WTC11 (cell line): Measurements from ENCODE around the gene RABEP2. TPM values are rescaled to one million over a fixed set of nuclear protein-coding genes. Genes with fewer than 3 reads are reported as not detected.
A peak's percentile ranks its signal among the peaks of the same experiment; 100 is the strongest.

ENCODE experiments used
- CBFB ChIP-seq: sonication (generic); formaldehyde crosslinking; IDR thresholded peaks from 2 replicates; pipeline ENCODE4 v1.8.1; 2022; ENCODE audit warnings: mild to moderate bottlenecking, low read depth, missing genetic modification reagents
- ESRRA ChIP-seq: sonication (generic); formaldehyde crosslinking; IDR thresholded peaks from 2 replicates; pipeline ENCODE4 v1.8.1; 2022; ENCODE audit warnings: mild to moderate bottlenecking, missing genetic modification reagents, borderline replicate concordance
- ETV6 ChIP-seq: sonication (generic); formaldehyde crosslinking; IDR thresholded peaks from 2 replicates; pipeline ENCODE4 v1.8.1; 2022; ENCODE audit warnings: mild to moderate bottlenecking, missing genetic modification reagents
- FOXK1 ChIP-seq: sonication (generic); formaldehyde crosslinking; IDR thresholded peaks from 2 replicates; pipeline ENCODE4 v1.8.0; 2022; ENCODE audit warnings: mild to moderate bottlenecking, moderate library complexity, missing genetic modification reagents
- GRHL2 ChIP-seq: fragments of 250-450 bp; sonication (Bioruptor Pico); IDR thresholded peaks from 2 replicates; pipeline ENCODE4 v1.8.0; 2022; ENCODE audit warnings: mild to moderate bottlenecking, moderate library complexity; ENCODE audit not compliant: insufficient replicate concordance, severe bottlenecking
- IRF2 ChIP-seq: sonication (generic); formaldehyde crosslinking; IDR thresholded peaks from 2 replicates; pipeline ENCODE4 v1.8.0; 2022; ENCODE audit warnings: low read depth, missing genetic modification reagents, borderline replicate concordance
- JUN ChIP-seq: sonication (generic); formaldehyde crosslinking; IDR thresholded peaks from 2 replicates; pipeline ENCODE4 v1.8.0; 2023; ENCODE audit warnings: mild to moderate bottlenecking, missing genetic modification reagents
- NFE2L1 ChIP-seq: sonication (generic); formaldehyde crosslinking; IDR thresholded peaks from 2 replicates; pipeline ENCODE4 v1.8.1; 2023; ENCODE audit warnings: missing genetic modification reagents
- NFYB ChIP-seq: sonication (generic); formaldehyde crosslinking; conservative IDR thresholded peaks from 2 replicates; pipeline ENCODE4 v1.8.0; 2022; ENCODE audit warnings: low read depth, missing genetic modification reagents
- SOX15 ChIP-seq: fragments of 250-450 bp; sonication (Bioruptor Pico); IDR thresholded peaks from 2 replicates; pipeline ENCODE4 v1.9.0; 2021; ENCODE audit warnings: mild to moderate bottlenecking
- TP53 ChIP-seq: sonication (generic); formaldehyde crosslinking; IDR thresholded peaks from 2 replicates; pipeline ENCODE4 v1.8.1; 2023; ENCODE audit warnings: mild to moderate bottlenecking, missing genetic modification reagents
- ZNF232 ChIP-seq: sonication (generic); formaldehyde crosslinking; IDR thresholded peaks from 2 replicates; pipeline ENCODE4 v1.8.0; 2022; ENCODE audit warnings: mild to moderate bottlenecking, missing genetic modification reagents
- ZNF671 ChIP-seq: fragments of 250-450 bp; sonication (Bioruptor Pico); IDR thresholded peaks from 2 replicates; pipeline ENCODE4 v1.8.0; 2021; ENCODE audit warnings: mild to moderate bottlenecking
- total RNA-seq: library from RNA; stranded (reverse); gene quantifications from 3 replicates; pipeline ENCODE4 v1.2.3, GENCODE V29; 2021
- TF ChIP-seq, protein P1 (sequence below): sonication (generic); formaldehyde crosslinking; IDR thresholded peaks from 2 replicates; pipeline ENCODE4 v1.8.0; 2022; ENCODE audit warnings: mild to moderate bottlenecking, missing genetic modification reagents
- TF ChIP-seq, protein P2 (sequence below): sonication (generic); formaldehyde crosslinking; IDR thresholded peaks from 2 replicates; pipeline ENCODE4 v1.8.1; 2023; ENCODE audit warnings: mild to moderate bottlenecking, missing genetic modification reagents
- TF ChIP-seq, protein P3 (sequence below): sonication (generic); formaldehyde crosslinking; IDR thresholded peaks from 2 replicates; pipeline ENCODE4 v1.8.1; 2022; ENCODE audit warnings: mild to moderate bottlenecking, missing genetic modification reagents, moderate library complexity, borderline replicate concordance
- TF ChIP-seq, protein P4 (sequence below): sonication (generic); formaldehyde crosslinking; IDR thresholded peaks from 2 replicates; pipeline ENCODE4 v1.8.0; 2022; ENCODE audit warnings: mild to moderate bottlenecking, missing genetic modification reagents
- TF ChIP-seq, protein P5 (sequence below): fragments of 250-450 bp; sonication (Bioruptor Pico); IDR thresholded peaks from 2 replicates; pipeline ENCODE4 v1.9.0; 2021; ENCODE audit warnings: mild to moderate bottlenecking
- TF ChIP-seq, protein P6 (sequence below): fragments of 250-450 bp; sonication (Bioruptor Pico); IDR thresholded peaks from 2 replicates; pipeline ENCODE4 v1.8.0; 2021; ENCODE audit warnings: mild to moderate bottlenecking
- TF ChIP-seq, protein P7 (sequence below): fragments of 250-450 bp; sonication (Bioruptor Pico); IDR thresholded peaks from 2 replicates; pipeline ENCODE4 v1.9.0; 2021; ENCODE audit warnings: mild to moderate bottlenecking
- TF ChIP-seq, protein P8 (sequence below): sonication (generic); formaldehyde crosslinking; conservative IDR thresholded peaks from 2 replicates; pipeline ENCODE4 v1.8.1; 2022; ENCODE audit warnings: mild to moderate bottlenecking, missing genetic modification reagents
- TF ChIP-seq, protein P9 (sequence below): sonication (generic); formaldehyde crosslinking; IDR thresholded peaks from 2 replicates; pipeline ENCODE4 v1.8.1; 2023; ENCODE audit warnings: mild to moderate bottlenecking, missing genetic modification reagents, borderline replicate concordance

The RABEP2 gene
- total RNA-seq, 1 experiment from 2014 or later: 24.0 TPM

DNA sequence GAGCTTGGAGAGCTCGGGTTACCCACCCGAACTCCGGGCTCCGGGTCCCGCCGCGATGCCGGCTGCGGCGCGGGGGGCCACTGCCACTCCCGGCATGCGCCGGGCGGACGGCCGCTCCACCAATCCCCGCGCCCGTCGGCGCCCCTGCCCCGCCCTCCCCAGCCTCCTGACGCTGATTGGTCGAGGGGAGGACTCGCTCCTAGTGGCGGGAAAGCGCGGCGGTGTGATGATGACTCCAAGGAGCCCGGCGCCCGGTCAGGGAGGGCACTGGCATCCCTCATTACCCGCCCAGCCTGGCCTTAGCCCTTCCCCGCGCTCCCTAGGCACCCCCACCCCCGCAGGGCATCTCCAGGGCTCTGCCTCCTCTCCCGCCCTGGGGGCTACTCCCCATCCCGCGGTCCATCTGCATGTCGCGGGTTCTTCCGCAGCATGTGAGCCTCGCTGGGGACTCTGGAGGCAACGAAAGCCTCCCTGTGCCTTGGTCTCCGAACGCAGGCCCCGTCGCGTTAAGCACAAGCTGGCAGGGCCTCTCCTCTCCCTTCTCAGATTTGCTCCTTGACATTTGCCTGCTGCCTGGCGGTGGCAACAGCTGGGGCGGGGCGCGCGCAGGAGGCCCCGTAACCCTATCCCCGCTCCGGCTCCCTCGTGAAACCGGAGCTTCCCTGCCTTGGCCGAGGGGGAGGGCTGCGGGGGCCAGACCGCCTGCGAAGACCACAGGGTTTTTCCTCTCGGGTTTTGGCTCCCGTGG is 45.0 kb downstream of the RABEP2 start (continued):
- TF ChIP-seq ETV6 (CRISPR knock-in tag): peak; percentile 92
- TF ChIP-seq, protein P1, sequence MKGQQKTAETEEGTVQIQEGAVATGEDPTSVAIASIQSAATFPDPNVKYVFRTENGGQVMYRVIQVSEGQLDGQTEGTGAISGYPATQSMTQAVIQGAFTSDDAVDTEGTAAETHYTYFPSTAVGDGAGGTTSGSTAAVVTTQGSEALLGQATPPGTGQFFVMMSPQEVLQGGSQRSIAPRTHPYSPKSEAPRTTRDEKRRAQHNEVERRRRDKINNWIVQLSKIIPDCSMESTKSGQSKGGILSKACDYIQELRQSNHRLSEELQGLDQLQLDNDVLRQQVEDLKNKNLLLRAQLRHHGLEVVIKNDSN (CRISPR knock-in tag): peak; percentile 70
- peak; percentile 91 for TF ChIP-seq ESRRA (CRISPR knock-in tag)
- peak; percentile 84; the same call in 1 of the 2 replicates for TF ChIP-seq TP53 (CRISPR knock-in tag)
- TF ChIP-seq, protein P2, sequence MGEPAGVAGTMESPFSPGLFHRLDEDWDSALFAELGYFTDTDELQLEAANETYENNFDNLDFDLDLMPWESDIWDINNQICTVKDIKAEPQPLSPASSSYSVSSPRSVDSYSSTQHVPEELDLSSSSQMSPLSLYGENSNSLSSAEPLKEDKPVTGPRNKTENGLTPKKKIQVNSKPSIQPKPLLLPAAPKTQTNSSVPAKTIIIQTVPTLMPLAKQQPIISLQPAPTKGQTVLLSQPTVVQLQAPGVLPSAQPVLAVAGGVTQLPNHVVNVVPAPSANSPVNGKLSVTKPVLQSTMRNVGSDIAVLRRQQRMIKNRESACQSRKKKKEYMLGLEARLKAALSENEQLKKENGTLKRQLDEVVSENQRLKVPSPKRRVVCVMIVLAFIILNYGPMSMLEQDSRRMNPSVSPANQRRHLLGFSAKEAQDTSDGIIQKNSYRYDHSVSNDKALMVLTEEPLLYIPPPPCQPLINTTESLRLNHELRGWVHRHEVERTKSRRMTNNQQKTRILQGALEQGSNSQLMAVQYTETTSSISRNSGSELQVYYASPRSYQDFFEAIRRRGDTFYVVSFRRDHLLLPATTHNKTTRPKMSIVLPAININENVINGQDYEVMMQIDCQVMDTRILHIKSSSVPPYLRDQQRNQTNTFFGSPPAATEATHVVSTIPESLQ (CRISPR knock-in tag): peak; percentile 77
- TF ChIP-seq, protein P3, sequence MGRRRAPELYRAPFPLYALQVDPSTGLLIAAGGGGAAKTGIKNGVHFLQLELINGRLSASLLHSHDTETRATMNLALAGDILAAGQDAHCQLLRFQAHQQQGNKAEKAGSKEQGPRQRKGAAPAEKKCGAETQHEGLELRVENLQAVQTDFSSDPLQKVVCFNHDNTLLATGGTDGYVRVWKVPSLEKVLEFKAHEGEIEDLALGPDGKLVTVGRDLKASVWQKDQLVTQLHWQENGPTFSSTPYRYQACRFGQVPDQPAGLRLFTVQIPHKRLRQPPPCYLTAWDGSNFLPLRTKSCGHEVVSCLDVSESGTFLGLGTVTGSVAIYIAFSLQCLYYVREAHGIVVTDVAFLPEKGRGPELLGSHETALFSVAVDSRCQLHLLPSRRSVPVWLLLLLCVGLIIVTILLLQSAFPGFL (CRISPR knock-in tag): no peak
- peak; percentile 90 for TF ChIP-seq JUN (CRISPR knock-in tag)
- TF ChIP-seq GRHL2 (CRISPR knock-in tag): no peak
- peak; percentile 96 for TF ChIP-seq ZNF232
- TF ChIP-seq, protein P4, sequence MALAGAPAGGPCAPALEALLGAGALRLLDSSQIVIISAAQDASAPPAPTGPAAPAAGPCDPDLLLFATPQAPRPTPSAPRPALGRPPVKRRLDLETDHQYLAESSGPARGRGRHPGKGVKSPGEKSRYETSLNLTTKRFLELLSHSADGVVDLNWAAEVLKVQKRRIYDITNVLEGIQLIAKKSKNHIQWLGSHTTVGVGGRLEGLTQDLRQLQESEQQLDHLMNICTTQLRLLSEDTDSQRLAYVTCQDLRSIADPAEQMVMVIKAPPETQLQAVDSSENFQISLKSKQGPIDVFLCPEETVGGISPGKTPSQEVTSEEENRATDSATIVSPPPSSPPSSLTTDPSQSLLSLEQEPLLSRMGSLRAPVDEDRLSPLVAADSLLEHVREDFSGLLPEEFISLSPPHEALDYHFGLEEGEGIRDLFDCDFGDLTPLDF (CRISPR knock-in tag): 0 out of 2 replicates have a peak, but pooled peaks have one; percentile 32
- peak; percentile 51; the same call in 1 of the 2 replicates for TF ChIP-seq FOXK1 (CRISPR knock-in tag)
- TF ChIP-seq, protein P5, sequence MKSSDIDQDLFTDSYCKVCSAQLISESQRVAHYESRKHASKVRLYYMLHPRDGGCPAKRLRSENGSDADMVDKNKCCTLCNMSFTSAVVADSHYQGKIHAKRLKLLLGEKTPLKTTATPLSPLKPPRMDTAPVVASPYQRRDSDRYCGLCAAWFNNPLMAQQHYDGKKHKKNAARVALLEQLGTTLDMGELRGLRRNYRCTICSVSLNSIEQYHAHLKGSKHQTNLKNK (CRISPR knock-in tag): no peak
- TF ChIP-seq NFE2L1 (CRISPR knock-in tag): no peak; the same call in 1 of the 2 replicates
- TF ChIP-seq ZNF671 (CRISPR knock-in tag): no peak
- TF ChIP-seq NFYB (CRISPR knock-in tag): peak; percentile 92
- no peak for TF ChIP-seq IRF2 (CRISPR knock-in tag)
- TF ChIP-seq, protein P6, sequence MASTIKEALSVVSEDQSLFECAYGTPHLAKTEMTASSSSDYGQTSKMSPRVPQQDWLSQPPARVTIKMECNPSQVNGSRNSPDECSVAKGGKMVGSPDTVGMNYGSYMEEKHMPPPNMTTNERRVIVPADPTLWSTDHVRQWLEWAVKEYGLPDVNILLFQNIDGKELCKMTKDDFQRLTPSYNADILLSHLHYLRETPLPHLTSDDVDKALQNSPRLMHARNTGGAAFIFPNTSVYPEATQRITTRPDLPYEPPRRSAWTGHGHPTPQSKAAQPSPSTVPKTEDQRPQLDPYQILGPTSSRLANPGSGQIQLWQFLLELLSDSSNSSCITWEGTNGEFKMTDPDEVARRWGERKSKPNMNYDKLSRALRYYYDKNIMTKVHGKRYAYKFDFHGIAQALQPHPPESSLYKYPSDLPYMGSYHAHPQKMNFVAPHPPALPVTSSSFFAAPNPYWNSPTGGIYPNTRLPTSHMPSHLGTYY (CRISPR knock-in tag): no peak
- TF ChIP-seq, protein P7, sequence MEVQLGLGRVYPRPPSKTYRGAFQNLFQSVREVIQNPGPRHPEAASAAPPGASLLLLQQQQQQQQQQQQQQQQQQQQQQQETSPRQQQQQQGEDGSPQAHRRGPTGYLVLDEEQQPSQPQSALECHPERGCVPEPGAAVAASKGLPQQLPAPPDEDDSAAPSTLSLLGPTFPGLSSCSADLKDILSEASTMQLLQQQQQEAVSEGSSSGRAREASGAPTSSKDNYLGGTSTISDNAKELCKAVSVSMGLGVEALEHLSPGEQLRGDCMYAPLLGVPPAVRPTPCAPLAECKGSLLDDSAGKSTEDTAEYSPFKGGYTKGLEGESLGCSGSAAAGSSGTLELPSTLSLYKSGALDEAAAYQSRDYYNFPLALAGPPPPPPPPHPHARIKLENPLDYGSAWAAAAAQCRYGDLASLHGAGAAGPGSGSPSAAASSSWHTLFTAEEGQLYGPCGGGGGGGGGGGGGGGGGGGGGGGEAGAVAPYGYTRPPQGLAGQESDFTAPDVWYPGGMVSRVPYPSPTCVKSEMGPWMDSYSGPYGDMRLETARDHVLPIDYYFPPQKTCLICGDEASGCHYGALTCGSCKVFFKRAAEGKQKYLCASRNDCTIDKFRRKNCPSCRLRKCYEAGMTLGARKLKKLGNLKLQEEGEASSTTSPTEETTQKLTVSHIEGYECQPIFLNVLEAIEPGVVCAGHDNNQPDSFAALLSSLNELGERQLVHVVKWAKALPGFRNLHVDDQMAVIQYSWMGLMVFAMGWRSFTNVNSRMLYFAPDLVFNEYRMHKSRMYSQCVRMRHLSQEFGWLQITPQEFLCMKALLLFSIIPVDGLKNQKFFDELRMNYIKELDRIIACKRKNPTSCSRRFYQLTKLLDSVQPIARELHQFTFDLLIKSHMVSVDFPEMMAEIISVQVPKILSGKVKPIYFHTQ (CRISPR knock-in tag): no peak
- TF ChIP-seq, protein P8, sequence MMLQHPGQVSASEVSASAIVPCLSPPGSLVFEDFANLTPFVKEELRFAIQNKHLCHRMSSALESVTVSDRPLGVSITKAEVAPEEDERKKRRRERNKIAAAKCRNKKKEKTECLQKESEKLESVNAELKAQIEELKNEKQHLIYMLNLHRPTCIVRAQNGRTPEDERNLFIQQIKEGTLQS: no peak
- no peak for TF ChIP-seq SOX15 (CRISPR knock-in tag)
- 0 out of 2 replicates have a peak, but pooled peaks have one; percentile 31 for TF ChIP-seq CBFB
- TF ChIP-seq, protein P9, sequence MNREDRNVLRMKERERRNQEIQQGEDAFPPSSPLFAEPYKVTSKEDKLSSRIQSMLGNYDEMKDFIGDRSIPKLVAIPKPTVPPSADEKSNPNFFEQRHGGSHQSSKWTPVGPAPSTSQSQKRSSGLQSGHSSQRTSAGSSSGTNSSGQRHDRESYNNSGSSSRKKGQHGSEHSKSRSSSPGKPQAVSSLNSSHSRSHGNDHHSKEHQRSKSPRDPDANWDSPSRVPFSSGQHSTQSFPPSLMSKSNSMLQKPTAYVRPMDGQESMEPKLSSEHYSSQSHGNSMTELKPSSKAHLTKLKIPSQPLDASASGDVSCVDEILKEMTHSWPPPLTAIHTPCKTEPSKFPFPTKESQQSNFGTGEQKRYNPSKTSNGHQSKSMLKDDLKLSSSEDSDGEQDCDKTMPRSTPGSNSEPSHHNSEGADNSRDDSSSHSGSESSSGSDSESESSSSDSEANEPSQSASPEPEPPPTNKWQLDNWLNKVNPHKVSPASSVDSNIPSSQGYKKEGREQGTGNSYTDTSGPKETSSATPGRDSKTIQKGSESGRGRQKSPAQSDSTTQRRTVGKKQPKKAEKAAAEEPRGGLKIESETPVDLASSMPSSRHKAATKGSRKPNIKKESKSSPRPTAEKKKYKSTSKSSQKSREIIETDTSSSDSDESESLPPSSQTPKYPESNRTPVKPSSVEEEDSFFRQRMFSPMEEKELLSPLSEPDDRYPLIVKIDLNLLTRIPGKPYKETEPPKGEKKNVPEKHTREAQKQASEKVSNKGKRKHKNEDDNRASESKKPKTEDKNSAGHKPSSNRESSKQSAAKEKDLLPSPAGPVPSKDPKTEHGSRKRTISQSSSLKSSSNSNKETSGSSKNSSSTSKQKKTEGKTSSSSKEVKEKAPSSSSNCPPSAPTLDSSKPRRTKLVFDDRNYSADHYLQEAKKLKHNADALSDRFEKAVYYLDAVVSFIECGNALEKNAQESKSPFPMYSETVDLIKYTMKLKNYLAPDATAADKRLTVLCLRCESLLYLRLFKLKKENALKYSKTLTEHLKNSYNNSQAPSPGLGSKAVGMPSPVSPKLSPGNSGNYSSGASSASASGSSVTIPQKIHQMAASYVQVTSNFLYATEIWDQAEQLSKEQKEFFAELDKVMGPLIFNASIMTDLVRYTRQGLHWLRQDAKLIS (CRISPR knock-in tag): 0 out of 2 replicates have a peak, but pooled peaks have one; percentile 24
